Uterus (tissue), 2 donors: ENCODE results near the gene CLDND1.

Experiments
- CTCF ChIP-seq, 4 experiments: fragments of 200-600 bp in 2 of 4; fragments of 450-650 bp in 2 of 4; sonication (generic) in 2 of 4; IDR thresholded peaks; one replicate each; pipeline ENCODE4 v1.5.1; 2016 to 2019; ENCODE audit warnings: antibody characterized with exemption in 4 of 4, mild to moderate bottlenecking in 2 of 4, moderate library complexity in 1 of 4
- POLR2A ChIP-seq, 2 donors: fragments of 450-650 bp; IDR thresholded peaks; one replicate each; pipeline ENCODE4 v1.6.1; 2016; ENCODE audit warnings: antibody characterized with exemption in 2 of 2, mild to moderate bottlenecking in 1 of 2, moderate library complexity in 1 of 2

GRCh38 chr3:98554580-98554979, 31.9 kb upstream of the CLDND1 start:
- TF ChIP-seq CTCF (IDR thresholded peaks at IDR 0.05) = no peak
- no peak for TF ChIP-seq POLR2A (IDR thresholded peaks at IDR 0.05)
